SH-SY5Y (cell line): ENCODE data around the gene CHCHD3.

Experiments used
- GATA2 ChIP-seq: IDR thresholded peaks from 2 replicates; pipeline ENCODE4 v1.6.1; 2011; ENCODE audit warnings: mild to moderate bottlenecking, low read depth, low read length
- GATA3 ChIP-seq: IDR thresholded peaks from 2 replicates; pipeline ENCODE4 v1.6.1; 2011; ENCODE audit warnings: low read depth, mild to moderate bottlenecking, low read length, moderate library complexity

Gene CHCHD3

DNA sequence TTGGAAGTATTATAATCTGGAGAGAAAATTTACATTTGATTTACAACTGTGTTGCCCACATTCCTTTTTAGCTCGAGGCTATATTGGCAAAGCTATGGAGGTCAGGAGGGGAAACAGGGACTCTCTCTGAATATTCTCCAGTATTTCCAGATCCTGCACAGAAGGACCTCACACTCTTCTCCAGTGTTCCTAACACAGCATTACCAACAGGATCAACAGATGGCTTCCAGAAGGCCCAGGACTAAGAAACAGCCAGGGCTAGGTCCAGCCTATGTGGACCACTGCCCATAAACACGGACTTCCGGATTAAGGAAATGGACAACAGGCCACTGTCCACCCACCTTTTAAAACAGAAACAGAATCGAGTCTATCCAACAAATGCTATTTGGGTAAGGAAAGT is 65.3 kb downstream of the CHCHD3 start:
- TF ChIP-seq GATA2 (no peak), GATA3 (no peak)

DNA sequence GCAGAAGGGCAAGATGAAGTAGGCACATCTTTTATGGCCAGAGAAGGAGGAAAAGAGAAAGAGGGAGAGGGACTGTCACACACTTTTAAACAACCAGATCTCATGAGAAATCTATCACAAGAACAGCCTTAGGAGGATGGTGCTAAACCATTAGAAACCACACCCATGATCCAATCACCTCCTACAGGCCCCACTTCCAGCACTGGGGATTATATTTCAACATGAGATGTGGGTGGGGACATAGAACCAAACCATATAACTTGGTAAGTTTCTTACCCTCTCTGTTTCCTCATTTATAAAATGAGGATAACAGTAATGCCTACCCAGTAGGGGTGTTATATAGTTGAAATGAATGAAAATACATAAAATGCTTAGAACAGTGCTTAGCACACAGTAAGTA is 66.0 kb downstream of the CHCHD3 start:
- no peak for TF ChIP-seq GATA3
- no peak for TF ChIP-seq GATA2

GRCh38 chr7:133011746-133012145 is 70.1 kb downstream of the CHCHD3 start:
- no peak for TF ChIP-seq GATA3
- no peak for TF ChIP-seq GATA2

- TF ChIP-seq GATA2 (no peak), GATA3 (no peak)
Measured at GRCh38 chr7:133009426-133010252, 72.3 kb downstream of the CHCHD3 start.

DNA sequence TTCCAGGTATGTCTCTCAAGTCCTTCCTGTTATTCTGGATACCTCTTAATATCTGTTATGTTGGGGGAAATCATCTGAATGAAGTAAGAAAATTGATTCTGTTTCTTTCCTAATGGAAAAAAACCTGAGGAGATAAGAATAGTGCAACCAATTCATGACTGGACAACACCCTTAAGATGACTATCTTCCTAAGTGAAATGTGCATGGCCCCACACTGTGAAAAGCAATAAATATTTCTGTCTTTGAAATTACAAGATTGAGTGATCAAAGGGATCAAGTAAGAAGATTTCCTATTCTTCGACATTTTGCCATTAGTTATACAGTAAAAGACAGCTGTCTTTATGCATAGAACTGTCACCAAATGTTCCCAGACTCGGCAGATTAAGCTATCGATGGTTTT is 73.9 kb downstream of the CHCHD3 start:
- TF ChIP-seq GATA2 = no peak
- TF ChIP-seq GATA3 = no peak

GRCh38 chr7:133003052-133003910 is 78.6 kb downstream of the CHCHD3 start:
- TF ChIP-seq GATA2 = no peak
- TF ChIP-seq GATA3 = no peak

DNA sequence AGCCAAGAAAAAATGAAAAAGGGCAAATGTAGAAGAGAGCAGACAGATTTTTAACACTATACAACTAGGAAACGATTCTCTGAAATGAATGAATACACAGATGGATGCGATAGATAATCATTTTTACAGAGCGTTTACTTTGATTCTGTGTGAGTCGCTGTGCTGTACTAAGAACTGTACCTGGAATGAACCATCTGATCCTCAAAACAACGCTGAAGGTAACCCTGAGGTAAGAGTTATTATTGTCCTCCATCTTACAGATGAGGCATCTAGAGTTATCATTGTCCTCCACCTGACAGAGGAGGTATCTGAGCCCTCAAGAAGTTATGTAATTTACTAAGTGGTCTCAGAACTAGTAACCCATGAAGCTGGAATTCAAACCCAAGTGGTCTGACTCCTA is 80.2 kb downstream of the CHCHD3 start:
- TF ChIP-seq GATA2 (no peak), GATA3 (no peak)

DNA sequence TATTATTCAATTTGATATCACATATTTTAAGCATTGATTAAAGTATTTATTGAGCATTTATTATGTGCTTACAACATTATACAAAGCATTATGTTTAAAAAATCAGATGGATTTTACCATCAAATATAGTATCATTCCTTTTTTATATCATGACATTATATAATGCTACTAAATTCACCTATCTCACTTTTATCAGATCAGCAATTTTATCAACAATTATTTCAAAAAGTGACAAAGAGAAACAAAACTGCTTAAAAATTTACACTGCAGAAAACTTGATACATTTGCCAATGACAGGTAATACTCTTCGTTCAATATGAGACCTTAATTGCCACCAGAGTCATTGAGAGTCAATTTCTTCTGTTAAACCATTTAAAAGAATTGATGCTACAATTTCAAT is 82.0 kb downstream of the CHCHD3 start:
- no peak for TF ChIP-seq GATA3
- no peak for TF ChIP-seq GATA2

GRCh38 chr7:132998763-132999162 is 83.1 kb downstream of the CHCHD3 start:
- TF ChIP-seq GATA3 = no peak

DNA sequence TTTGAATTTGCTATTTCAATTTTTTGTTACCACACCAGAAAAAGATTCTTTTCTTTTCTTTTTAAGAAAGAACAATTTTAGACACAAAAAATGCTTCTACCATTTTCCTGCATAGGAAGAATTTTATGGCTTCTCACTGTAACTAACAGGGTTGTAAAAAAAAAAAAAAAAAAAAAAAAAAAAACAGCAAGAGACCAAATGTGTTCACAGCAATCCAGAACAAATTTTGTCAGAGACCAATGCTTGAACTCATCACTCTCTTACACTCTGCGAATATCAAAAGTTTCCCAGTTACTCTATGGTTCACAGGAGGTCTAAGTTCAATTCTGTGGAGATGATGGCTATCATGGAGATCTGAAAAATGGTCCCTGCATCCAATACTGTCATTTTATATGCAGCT is 84.4 kb downstream of the CHCHD3 start:
- no peak for TF ChIP-seq GATA2
- TF ChIP-seq GATA3 = no peak

GRCh38 chr7:132996581-132997242 is 85.2 kb downstream of the CHCHD3 start:
- no peak for TF ChIP-seq GATA2
- no peak for TF ChIP-seq GATA3

DNA sequence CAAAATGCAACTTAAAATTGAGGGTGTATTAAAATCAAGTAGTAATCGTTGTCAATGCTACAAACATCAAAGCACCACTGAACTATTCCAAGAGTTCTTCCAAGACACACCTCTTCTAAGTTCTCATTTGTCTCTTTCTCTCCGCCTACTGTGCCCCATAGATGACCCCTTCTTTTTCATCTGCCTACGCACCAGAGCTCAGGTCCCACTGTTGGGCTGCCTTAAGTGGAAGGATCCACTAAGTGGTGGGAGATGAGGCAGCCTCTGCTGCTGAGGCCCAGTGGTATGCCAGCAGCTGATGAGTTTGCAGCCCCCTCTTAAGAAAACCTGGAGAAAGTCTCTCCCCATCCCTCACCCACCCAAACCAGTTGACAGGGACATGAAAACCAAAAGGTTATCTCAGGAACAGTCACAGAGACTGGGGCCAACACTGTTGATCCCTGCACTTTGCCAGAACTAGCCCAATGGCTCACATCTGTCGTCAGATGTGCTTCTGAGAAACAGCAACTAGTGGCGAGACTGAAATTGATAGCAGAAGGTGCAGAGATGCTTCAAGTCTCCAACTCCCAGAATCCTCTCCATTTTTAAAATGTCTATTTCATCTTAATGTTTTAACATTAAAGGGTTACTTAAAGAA is 88.4 kb downstream of the CHCHD3 start:
- TF ChIP-seq GATA3 (no peak), GATA2 (no peak)

- TF ChIP-seq GATA3 = no peak
- TF ChIP-seq GATA2 = no peak
Measured at GRCh38 chr7:132991615-132992587, 90.0 kb downstream of the CHCHD3 start.
